ENCODE data around the gene TDRD12.
"Not testable (repeated sequence)": the region's sequence is repeated elsewhere in the genome, so short reads cannot be mapped to it uniquely, and the experiment has no call there.

TDRD12 gene

DNA sequence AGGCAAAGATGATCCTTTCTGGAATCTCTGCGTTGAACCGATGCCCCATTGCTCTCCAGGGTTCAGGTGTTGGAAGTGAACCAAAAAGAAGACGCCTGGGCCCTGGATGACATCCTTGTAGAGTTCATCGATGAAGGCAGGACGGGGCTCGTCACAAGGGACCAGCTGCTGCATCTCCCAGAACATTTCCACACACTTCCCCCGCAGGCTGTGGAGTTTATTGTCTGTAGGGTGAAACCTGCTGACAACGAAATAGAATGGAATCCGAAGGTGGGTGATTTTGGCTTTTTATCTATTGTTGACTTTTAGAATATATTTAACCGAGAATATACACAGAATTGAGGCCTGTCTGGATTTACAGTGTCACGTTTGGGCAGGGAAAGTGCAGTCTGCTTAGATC is 91.6 kb downstream of the TDRD12 start:
- no peak for DNase-seq

DNA sequence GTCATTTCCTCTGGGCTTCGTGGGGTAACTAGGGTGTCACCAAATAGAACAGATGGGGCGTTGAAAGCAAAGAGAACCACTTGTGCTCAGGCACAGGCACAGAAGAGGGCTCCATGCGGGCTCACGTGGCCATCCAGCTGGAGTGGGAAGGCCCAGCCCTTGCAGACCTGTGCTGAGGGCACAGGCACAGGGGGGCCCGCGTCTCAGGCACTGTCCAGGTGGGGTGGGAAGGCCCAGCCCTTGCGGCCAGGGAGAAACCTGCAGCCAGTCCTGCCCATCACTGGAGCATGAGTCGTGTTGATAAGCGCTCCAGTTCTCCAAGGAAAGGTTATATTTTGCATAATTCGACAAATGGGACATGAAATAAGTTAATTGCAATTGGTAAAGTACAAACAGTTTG is 92.5 kb downstream of the TDRD12 start:
- no peak for DNase-seq

DNA sequence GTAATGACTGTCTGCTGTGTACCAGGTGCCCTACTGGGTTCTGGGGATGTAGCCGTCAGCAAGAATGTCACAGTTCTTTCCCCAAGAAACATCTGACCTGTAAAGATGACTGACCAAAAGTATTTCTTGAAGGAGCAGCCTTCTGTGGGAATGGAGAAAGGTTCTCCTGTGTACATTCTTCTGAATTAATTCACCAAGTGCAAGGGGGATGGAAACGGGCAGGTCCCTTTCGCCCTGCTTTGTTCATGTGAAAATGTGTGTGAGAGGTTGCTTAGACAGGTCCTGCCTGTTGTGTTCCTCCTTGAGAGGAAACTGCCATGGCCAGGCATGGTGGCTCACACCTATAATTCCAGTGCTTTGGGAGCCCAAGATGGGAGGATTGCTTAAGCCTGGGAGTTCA is 93.0 kb downstream of the TDRD12 start:
- DNase-seq = no peak

DNA sequence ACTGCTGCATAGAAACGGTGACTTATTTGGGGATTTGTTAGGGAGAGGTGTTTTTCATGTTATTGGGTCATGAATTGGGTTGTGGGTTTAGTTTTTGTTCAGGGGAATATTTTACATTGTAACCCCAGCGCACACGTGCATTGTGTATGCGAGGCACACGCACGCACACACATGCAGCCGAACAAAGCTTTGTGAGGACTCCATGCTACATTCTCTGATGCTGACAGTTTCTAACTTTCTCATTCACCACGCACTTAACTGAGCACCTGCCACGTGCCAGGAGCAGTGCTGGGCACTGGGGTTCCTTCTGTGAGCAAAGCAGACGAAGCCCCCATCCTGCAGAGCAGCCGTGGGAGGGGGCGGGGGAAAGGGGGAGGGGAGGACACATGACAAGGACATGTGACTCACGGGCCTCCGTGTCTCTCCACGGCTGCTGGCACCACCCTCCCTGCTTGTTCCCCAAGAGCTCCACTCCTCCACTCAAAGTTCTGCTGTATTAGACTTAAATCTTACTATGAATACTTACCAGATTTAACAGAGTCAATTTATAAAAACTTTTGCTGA is 94.4 kb downstream of the TDRD12 start:
- DNase-seq = peak in 1 of 3 experiments; percentile 0

DNA sequence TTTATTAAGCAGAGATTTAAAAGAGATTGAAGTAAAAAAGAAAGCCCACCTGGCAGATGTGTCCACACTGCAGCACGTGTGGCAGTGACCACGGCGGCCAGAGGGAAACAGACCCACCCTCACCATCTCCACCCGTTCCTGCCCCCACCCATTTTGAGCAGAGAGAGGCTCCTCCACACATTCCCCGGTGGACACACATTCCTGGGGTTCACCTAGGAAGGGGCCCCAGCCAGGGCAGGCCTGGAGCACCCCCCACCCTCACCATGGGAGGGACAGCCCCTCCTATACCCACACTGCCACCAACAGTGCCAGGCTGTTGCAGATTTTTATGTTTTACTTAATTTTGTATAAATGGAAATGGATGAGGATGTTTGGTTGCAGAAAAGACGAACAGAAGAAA is 95.1 kb downstream of the TDRD12 start:
- DNase-seq = no peak

DNA sequence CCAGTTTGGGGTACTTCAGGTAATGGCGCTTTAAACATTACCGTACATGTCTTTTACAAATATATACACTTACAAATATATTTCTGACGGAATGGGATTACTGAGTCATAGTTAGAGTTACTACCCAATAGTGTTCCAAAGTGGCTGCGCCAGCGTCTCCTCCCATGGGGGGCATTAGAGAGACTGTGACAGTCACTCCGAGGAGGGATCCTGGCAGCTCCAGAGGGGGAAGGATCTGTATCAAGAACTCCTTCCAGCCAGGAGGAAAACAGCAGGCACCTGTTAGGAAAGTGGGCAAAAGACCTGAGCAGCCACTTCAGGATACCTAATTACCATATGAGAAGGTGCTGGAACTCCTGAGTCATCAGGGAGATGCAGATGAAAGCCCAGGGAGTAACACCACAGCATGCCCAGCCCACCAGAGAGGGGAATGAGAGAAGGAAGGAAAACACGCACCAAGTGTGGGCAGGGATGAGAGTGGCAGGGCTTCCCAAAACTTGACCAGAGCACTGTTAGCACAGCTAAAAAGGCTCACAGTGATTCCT is 97.1 kb downstream of the TDRD12 start:
- peak in 1 of 3 experiments; percentile 72 for DNase-seq

DNA sequence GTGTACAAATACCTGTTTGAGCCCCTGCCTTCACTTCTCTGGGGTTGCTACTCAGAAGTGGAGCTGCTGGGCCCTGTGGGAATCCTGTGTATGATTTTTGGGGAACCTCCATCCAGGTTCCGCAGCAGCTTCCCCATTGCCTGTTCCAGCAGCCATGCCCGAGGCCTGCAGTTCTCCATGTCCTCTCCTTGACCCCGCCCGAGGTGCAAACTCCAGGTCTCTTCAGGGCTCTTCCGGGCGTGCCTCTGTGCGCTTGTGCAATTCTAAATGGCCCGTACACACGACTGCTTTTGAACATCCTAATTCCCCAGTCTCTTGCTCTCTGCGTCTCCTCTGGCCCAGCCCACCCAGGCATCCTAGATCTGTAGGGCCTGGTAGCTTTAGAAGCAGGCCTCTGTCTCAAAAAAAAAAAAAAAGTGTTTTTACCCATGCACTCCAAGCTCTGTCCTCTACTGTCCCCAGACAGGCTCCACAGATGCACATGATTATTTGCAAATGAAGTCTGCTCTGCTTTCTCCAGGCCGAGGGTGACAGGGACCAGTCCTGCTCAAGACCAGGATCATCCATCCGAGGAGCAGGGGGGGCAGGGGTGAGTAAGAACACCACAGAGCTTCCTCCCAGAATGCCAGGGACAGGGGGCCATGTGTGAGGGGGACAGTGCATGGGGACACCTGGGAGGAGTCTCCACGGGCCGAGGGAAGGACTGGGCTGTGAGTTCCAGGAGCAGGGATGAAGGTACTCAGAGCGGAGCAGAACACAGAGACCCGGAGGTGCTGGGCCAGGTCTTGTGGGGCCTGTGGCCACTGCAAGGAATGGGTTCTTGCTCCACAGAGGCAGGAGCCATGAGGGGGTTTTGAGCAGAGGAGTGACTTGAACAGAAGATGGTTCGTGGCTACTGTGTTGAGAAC is 98.3 kb downstream of the TDRD12 start:
- peak in 1 of 3 experiments; percentile 71 for DNase-seq

DNA sequence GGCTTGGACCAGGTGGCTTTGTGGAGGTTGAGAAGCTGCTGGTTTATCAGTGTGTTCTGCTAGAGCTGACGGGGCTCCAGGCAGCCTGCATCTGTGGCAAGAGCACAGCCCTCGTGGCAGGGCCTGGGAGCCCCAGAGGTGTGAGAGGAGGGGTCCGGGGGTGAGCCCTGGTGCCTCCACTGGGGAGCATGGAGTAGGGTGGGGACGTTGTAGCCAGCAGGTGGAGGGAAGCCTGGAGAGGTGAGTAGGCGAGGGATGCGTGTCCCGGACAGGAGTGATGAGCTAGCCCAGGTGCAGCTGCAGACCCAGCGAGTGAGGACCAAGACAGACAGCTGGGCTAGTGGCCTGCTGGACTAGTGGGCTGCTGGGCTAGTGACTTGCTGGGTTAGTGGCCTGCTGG is 99.0 kb downstream of the TDRD12 start:
- no peak for DNase-seq

DNA sequence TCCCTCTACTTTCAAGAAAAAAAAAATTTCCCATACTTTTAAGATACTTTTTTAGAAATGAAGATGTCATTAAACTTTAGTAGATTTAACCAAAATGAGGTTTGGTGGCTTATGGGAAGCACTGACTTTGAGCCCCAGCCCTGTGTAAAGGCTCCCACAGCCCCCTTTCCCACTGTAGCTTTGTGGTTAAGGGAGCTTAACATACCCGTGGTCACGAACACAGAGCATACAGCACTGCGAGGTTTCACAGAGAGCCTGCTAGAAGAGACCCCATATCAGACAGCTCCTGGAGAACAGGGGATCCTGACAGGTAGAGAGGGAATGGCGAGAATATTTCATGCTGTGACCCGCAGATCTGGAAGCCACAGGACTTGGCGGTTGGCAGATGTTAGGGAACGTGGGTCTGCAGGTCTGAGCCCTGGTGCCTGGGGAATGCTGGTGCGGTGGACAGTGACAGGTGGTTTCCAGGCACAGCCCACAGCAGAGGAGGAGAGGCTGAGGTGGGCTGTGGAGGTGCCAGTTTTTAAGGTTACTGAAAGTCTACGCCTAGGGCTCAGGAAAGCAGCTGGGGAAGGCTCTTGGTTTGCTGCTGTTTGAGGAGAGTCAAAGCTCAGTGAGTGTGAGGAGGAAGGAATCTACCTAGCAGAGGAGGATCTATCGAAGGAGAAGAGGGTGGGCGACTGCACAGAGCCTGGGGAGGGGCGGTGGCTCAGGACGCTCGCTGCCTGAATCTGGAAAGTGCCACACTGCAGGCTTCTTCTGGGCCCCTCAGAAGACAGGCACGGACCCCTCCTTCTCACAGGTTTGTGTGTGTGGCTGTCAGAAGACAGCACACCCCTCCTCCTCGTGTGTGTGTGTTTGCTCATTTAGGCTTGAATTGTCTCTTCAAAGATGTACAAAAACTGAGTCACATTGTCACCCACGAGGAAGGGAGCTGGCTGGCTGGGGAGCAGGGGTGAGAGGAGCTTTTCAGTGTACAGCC is 100.1 kb downstream of the TDRD12 start:
- DNase-seq = peak in 1 of 3 experiments; percentile 12

DNA sequence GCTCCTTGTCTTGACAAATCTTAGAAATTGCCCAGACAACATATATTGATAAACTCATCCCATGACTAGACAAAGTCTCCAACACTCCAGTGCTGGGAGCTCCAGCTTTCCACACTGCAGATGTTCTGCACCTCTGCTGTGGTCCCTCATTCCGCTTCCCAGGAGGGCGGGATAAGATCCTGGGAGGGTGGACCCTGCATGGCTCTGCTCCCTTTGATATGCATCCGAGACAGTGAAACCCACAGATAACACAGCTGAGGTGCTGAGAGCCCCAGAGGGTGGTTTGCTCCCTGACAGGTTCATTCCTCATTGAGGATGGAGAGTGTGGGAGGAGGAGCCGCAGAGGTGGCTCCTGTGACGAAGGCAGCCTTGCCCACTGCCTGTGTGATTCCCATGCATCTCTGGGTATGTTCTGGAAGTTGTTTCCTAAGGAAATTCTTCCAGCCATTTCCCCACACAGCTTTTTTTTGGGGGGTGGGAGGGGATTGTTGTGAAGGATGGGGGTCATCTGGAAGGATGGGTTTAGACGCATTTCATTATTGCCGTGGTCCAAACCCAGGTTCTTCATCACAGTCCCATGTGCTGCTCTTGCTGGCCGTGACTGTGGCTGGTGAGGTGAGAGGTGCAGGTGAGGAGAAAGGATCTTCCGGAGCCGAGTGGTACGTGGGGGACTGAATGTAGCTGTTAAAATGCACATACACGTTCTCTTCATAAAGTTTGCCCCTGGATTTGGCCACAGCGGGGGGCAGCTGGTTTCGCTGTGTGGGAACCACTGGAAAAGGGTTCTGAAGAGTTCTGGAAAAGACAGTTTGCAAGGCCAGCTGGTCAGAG is 103.6 kb downstream of the TDRD12 start:
- no peak for DNase-seq

DNA sequence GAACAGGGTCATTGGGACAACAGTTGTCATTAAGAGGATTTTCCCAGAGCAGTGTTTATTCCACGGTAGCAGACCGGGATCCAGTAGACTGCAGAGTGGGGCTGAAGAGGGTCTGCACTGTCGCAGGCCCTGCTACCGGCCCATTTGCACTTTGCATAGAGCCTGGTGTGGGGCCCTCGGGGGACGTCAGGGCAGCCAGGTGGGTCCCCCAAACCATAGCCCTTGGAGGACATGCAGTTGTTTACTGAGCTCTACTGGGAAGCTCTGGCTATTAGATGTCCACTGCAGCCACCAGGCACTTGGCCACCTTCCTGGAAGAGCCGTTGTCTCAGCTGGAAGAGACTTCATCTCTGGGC is 104.2 kb downstream of the TDRD12 start:
- no peak for DNase-seq

DNA sequence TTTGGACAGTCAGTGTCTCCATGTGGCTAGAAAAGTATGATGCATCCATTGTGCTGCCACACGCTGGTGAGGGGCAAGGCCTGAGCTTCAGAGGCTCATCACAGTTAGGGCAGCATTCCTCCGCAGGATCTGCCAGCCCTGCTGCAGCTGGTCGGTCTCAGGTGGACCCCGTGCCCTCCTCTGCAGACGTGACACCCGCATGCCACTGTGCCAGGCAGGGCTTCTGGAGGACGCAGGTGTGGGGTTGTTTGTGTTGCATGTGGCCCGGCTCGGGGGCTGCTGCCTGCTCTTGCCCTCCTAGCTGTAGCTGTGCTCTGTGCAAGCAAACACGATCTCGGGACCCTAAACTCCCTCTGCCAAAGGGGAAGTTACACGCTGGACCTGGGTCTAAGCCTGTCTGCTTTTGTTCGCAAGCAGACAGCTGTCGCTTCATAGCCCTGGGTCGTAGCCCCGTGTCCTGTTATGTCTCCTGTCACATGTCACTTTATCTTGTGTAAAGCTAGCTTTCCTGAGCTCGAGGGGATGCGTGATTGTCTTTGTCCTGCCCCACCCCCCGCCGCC is 104.7 kb downstream of the TDRD12 start:
- no peak for DNase-seq

DNA sequence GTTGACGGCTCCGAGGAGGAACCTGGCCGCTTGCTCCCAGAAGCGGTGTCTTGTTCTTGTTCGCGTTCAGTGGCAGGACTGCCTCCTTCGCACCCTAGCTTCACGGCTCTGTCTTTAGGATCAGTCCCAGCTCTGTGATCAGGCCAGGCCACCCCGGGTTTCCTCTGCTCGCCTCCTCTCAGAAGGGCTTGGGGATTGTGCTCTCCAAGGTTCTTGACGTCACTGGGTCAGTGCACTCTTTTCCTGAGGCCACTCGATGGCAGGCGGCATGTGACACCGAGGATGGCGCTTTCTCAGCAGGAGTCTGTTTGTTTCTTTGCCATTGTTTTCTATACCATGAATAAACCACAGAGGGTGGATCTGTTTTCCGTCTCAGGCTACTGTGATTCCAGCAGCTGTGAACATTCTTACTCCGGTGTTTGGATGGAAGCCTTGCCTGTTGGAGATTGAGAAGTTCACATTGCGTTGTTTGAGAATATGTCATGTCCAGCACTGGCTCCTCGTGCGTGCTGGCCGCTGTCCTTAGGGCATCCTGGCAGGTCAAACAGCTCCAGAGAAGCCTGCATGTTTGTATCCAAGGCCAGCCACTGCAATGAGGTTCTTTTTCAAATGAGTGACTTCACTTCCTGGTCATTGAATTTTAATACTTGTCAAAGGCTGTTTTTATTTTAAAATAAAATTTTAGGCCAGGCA is 105.5 kb downstream of the TDRD12 start:
- DNase-seq = peak; percentile 0 to 48 (median 6)

DNA sequence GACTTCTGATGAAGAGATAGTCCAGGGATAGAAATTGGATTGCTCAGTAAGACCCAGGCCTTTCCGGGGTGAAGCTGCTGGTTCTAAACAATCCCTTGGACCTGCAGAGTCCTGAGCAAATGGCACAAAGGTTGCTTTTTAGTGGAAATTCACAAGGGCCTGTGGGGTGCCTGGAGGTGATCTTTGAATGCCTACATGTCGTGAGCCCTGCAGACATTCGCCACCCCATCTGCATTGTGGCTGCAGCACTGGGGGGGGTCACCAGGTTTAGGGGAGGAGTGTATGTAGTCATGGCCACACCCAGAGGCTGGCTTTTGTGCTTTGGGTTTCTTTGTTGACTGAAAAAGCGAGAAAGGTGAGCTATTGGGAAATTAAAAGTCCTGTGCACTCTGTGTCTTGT is 108.6 kb downstream of the TDRD12 start:
- no peak for DNase-seq

DNA sequence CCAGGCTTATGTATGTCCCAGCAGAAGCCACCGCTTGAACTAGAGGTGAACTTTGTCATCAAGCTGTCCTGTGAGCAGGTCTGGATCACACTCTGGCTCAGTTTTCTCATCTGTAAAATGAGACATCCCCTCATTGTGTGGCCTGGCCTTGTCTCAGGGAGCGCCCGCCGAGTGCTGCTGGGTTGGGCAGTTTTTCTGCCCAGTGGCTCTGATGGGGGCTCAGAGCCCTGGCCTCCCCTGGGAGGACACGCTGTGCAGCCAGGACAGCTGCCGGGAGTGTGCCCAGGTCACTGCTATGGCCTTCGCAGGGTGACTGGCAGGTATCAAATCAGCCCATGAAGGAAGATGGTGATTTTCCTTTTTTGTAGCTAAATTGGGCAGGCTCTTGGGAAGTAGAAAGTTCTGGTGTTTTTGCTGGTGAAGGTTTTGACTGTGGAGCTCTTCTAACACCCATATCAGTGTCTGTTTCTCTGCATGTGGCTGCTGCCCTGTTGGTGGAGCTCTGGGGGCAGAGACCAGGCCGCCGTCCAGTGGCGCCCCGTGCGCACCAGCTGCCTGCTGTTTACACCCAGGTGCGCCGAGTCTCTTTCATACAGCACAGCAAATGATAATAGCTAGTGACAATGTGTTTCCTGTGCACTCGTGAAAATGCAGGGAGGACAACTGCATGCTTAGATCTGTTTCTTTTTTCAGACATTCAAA is 109.2 kb downstream of the TDRD12 start:
- peak in 2 of 3 experiments; percentile 18 to 39 for DNase-seq

DNA sequence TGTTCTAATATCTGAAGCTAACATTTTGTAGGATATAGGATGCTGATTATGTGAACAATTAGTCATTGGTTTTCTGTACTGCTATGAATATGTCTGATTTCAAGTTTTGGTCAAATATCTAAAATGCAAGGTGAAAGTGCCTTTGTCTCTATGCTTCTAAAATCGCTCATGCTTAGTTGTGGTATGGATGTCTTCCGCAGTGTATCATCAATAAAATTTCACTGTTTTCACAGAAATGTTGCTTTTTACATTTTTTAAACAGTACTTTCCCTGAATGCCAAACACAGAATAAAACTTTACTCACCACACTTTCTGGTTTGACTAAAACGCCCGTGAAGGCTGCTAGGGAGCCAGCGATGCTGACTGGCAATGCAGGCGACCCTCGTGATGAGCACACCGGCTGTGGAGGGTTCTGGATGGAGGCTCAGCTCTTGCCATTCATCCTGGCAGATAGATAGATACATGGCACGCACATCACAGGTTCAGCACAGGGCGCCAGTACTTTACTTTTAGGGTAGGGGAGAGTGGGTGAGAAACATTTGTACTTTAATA is 109.9 kb downstream of the TDRD12 start:
- no peak for DNase-seq

DNA sequence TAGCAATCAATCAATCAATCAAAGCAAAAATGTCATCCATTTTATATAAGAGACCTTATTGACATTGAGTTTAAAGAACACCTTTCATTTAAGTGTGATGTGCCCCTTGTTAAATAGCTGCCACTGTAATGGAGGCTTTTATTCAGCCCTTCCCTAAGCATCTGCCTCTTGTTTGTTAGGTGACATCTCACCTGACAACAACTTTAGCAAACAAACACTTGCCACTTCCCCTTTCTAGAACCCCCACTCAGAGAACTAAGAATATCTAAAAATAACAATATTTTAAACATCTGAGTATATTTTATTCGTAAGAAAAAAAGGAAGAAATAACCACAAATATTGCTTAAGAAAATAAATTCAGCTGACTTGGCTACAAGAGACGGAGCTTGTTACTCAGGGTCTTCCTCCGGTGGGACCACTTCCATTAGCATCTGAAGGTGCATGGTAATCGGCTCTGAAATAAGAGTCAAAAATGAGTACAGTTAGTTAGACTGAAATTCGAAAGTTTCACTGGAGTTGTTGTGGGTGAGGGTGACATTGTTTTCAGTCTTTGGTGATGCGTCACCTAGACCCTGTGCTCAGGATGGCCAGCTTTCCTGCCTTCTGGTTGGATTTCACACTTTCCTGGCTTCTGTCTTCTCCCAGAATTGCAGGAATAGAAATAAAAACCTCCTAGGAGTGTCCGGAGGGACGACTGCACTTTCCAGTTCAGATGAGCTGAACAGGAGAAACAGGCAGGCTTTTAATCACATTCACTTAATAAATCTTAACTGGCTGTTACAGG is 110.9 kb downstream of the TDRD12 start:
- no peak for DNase-seq

DNA sequence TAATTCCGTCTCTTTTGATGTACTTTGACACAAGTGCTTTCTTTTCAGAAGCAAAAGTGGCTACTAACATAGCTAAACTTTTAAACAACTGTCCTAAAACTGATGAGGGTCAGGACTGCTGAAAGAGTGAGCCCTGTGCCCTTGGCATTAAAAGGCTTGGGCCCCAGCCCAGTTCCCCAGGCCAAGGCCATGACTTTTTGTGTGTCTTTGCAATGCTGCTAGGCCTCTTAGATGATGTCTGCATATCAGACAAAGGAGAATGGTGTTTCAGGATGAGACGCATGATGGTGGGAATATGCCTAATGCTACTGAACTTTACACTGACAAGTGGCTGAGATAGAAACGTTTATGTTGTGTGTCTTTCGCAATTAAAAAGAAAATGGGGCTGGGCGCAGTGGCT is 112.0 kb downstream of the TDRD12 start:
- no peak for DNase-seq

DNA sequence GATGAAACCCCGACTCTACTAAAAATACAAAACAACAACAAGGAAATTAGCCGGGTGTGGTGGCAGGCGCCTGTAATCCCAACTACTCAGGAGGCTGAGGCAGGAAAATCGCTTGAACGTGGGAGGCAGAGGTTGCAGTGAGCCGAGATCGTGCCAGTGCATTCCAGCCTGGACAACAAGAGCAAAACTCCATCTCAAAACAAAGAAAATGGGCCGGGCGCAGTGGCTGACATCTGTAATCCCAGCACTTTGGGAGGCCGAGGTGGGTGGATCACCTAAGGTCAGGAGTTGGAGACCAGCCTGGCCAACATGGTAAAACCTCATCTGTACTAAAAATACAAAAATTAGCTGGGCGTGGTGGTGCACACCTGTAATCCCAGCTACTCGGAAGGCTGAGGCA is 112.5 kb downstream of the TDRD12 start:
- not testable (repeated sequence) for DNase-seq
